GM19397 (cell line): Measurements from ENCODE around the gene CCDC80.
"Not testable (repeated sequence)": the region's sequence is repeated elsewhere in the genome, so short reads cannot be mapped to it uniquely, and the experiment has no call there.

Experiments
- ATAC-seq: cut with Tn5 transposase; IDR thresholded peaks from one replicate; pipeline ENCODE4 v1.9.1; 2021; ENCODE audit warnings: mild to moderate bottlenecking, moderate library complexity; ENCODE audit not compliant: unreplicated experiment

The CCDC80 gene

GRCh38 chr3:112593258-112593657, 47.7 kb downstream of the CCDC80 start:
- ATAC-seq, result no peak

DNA sequence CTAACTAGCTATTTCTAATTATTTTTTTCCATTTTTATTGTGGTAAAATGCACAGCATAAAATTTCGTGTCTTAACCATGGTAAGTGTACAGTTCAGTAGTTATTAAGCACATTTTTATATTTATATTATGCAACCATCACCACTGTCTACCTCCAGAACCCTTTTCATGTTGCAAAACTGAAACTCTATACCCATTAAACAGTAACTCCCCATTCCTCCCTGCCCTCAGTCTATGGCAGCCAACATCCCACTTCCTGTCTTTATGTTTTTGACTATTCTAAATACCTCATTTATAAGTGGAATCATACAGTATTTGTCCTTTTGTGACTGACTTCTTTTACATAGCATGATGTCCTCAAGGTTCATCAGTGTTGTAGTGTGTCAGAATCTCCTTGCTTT, 53.6 kb downstream of the CCDC80 start:
- ATAC-seq, result no peak

DNA sequence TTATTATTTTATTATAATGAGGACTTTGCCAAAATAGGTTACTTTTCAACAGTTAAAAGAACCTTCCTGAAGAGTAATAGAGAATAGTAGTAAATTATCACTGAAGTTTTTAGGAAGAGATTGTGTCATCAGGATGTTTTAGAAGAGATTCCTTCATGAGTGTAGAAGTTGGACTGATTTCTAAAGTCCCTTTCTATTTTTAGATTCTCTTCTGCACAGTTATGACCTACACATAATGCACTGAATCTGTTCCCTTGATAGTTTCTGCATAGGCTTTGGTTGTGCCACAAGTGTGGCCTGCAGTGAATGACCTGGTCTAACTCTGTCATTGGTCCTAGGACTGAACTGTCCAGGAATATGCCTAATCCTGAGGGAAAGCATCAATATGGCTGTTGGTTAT, 55.2 kb downstream of the CCDC80 start:
- ATAC-seq, result no peak

DNA sequence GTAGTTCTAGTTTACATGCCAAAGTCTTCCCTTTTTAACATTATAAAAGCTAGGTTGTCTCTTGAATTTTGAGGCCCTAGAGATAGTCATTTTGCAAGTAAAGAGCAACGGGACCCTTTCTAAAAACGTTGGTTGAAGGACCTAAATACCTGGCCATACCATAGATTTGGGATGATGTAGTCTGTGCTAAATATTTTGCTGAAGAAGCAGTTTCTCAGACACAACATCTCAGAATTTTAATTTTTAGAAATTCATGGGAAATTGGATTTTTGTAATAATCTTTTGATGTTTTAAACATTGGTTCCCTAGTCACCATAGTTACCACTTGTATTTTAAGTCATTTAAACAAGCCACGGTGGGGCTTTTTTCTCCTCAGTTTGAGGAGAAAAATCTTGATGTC, 57.8 kb downstream of the CCDC80 start:
- ATAC-seq, result no peak

DNA sequence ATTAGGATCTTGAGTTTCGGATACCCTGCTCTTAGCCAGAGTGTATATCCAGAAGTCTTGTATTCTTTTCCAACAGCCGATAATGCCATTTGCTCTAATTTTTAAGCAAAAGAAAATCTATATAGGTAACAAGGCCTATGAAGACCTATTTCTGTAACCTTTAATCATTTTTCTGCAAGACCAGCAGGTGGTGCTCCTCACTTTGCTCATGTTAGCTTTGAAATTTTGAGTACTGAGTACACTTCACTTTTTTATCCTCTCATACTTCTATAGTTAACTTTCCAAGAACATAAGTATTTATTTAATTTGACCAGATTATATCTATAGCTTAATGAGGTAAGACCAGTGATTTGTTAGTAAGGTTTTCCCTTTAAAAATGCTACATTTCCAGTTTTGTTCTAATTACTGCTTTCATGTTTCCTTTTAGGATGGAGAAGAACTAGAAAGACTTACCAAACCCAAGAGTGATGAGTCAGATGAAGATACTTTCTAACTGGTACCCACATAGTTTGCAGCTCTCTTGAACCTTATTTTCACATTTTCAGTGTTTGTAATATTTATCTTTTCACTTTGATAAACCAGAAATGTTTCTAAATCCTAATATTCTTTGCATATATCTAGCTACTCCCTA, 58.6 kb downstream of the CCDC80 start:
- no peak for ATAC-seq

DNA sequence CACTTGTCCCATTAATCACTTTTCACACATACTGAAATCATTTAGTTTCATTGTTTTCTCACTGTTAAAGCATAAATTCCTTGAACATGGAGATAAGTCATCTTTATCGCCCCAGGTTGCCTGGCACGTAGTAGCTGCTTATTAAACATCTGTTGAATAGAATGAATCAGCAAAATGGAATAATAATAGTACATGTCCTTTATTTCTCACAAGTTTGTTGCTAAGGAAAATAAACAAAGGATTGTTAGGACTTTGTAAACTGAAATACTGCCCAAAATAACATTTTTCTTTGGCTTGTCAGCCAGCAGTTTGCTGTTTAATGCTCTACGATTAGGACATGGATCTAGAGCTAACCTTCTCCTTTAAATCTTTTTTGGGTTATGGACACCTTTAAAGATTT, 61.2 kb downstream of the CCDC80 start:
- no peak for ATAC-seq

DNA sequence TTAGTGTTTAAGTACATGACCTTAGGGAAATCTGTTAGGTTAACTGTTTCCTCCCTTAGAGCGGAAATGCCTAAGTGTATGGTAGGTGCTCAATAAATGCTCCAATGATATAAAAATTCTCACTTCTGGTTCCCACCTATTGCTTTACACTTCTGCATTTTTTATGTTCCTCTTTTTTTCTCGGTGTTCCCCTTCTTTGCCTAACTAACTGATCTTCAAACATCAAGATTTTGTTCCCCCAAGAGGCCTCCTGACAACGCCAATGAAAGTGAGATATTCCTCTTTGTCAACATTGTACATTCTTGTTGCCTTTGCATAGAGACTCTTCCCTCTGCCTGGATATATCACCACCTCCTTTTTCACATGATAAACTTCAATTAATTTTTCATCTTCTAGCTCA, 61.7 kb downstream of the CCDC80 start:
- no peak for ATAC-seq

DNA sequence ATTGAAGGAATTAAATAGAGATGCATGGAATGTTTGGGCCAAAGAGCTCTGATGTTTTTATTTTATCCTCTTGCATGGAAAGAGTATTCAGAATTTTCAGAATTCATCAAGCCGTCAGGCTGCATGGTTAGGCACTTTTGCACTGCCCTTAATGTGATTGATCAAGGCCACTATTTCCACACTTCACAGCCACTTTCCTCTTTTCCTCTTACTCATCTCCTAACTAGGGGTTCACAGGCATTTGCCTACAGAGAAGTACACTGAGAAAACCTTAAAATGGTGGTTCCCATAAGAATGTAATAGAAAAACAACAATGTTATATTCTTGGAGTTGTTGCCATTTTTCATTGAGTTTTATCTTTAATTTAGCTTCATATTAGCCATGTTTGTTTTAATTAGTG, 68.2 kb downstream of the CCDC80 start:
- ATAC-seq, result no peak

- ATAC-seq, result no peak
These were observed 71.7 kb downstream of the CCDC80 start for GRCh38 chr3:112569265-112569664.

DNA sequence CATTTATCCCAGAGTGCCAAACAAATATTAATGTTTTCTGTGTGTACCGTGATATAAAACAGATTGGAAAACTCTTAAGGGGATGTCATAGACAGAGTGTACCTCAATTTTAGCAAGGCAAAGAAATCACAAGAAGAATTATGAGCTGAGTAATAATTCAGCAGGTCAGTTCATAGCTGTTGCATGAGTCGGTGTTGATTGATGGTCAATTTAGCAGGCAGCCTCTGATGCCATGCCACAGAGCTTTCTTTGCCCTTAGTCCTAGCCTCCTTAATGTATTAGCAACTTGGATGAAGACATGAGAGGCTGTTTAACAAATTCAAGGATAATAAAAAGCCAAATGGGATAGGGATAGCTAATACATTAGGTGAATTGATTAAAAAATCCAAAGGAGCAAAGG, 72.3 kb downstream of the CCDC80 start:
- ATAC-seq, result no peak

- no peak for ATAC-seq
These were observed 76.0 kb downstream of the CCDC80 start for GRCh38 chr3:112564940-112565305.

DNA sequence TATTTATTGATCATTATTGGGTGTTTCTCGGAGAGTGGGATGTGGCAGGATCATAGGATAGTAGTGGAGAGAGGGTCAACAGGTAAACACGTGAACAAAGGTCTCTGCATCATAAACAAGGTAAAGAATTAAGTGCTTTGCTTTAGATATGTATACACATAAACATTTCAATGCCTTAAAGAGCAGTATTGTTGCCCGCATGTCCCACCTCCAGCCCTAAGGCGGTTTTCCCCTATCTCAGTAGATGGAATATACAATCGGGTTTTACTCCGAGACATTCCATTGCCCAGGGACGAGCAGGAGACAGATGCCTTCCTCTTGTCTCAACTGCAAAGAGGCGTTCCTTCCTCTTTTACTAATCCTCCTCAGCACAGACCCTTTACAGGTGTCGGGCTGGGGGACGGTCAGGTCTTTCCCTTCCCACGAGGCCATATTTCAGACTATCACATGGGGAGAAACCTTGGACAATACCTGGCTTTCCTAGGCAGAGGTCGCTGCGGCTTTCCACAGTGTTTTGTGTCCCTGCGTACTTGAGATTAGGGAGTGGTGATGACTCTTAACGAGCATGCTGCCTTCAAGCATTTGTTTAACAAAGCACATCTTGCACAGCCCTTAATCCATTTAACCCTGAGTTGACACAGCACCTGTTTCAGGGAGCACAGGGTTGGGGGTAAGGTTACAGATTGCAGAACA, 76.5 kb downstream of the CCDC80 start:
- not testable (repeated sequence) for ATAC-seq

DNA sequence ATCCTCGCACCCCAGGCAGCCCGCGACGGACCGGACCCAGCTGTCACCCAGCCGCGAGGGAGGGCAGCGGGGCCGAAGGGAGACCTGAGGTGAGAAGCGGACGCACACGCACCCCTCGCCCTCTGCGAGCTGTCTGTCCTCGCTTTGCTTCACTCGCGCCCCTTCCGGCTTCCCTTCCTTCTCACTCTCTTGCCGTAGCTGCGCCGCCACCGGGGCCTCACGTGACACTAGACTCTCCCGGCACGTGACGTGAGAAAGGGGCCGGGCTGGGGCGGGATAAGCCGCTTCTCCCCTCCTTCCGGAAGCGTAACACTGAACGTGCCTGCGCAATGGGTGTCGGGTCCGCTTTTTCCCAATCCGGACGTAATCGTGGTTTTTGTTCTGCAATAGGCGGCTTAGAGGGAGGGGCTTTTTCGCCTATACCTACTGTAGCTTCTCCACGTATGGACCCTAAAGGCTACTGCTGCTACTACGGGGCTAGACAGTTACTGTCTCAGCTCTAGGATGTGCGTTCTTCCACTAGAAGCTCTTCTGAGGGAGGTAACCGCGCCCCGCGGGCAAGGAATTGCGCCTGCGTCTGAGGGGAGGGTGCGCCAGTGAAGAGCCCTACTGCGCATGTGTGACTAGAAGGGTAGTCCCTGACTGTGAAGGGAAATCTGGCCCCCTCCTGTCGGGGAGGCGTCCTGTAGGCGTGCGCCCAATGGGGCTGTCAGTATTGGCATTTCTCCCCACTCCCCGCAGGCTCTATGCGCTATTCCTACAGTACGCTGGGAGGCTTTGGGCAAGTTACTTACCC, 79.0 kb downstream of the CCDC80 start, which contains the start of the genes ATG3 and SLC35A5:
ATG3 (minus strand) TSS at position 229 of the 796 bp plus-strand sequence. CDS start 434 bp downstream, outside the sequence.
SLC35A5 (plus strand) TSS at position 312 of the 796 bp plus-strand sequence. CDS start 1,359 bp downstream, outside the sequence.
- ATAC-seq, result peak; percentile 82

DNA sequence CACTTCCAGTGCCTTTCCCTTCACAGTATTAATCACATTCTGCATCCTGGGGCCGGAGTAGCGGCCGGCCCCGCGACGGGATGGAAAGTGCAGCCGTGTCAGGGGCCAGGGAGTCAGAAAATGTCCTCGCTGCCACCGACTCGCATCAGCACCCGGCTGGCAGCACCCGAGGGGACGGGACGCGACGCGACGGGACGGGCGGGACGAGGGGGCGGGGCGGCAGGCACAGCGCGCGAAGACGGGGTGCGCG, 79.5 kb downstream of the CCDC80 start:
- peak; percentile 53 for ATAC-seq

DNA sequence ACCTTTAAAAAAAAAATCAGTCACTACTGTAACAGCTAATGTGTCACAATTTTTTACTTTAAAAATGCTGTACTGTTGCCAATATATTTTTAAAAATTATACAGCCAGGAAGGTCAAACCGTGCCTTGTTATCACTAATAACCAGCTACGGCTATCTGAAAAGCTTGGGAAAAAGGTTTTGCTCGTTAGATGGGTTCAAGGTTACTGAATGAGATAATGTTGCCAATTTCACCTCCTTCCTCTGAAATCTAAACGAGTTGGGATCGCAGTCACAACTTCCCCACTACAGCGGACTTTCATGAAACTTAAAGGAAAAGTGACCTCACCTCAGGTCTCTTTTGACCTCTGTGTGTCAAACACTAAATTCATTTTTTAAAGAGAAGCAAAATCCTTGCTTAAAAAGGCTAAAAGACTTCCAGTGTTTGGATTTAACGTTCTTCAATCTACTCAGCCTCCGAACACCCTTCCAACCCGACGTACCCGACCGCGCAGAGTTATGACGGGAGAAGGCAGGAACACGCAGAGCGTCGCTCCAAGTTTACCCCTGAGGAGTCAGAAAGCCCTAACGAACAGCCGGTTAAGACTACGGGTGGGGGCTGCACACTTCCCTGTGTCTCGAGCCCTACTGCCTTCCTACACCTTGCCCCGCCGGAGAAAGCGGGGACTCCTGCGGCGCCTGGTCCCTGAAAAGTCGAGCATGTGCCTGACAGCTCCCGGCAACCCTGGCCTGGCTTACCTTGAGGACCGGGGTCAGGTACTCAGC, 80.0 kb downstream of the CCDC80 start:
- peak; percentile 20 for ATAC-seq

GRCh38 chr3:112560307-112560706, 80.6 kb downstream of the CCDC80 start:
- no peak for ATAC-seq

- no peak for ATAC-seq
These were observed 83.0 kb downstream of the CCDC80 start for GRCh38 chr3:112557976-112558375.

DNA sequence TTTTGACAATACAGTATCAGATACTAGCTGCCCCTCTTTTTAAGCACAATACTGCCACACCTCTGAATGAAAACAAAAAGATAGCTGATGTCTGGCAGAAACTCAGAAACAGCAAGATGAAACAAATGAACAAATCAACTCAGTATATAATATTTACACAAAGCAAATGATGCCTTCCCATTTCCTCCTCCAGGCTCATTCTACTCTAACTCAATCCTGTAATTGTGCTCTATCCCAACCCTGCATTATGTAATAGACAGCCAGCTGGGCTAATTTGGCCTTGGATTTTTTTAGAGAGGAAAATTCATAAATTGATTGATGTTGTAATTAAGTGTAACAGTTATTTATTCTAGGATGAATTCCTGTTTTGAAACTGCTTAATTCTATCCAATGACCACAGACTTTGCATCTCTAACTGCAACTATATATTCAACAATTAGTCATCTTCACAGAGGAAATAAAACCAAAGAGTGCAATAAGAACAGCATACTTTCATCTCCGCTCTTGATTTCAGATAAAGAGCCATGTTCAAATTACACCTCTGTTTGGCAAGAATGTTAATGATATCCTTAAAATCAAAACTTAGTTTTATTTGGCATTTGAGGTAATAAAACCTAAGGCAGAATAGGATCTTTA, 85.3 kb downstream of the CCDC80 start:
- no peak for ATAC-seq

DNA sequence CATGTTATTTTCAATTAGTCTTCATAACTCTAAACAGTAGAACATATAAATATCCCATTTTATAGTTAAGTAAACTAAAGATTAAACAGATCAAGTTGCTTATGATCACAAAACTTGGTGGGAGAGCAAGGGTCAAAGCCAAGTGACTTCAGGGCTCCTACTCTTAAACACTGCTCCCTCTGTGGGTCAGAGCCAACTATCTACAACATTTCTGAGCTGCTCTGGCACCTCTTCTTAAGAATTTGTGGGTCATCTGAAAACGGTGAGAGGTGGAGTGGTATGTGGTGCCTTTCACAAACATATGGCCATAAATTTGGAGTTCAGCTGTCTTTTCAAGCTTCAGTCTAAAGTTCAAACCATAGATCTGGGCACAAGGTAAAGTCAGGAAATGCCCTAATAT, 90.1 kb downstream of the CCDC80 start:
- ATAC-seq, result no peak
